ENCODE measurements around the gene SLC10A1.

Gene SLC10A1

GRCh38 chr14:69803753-69804152, 6.7 kb upstream of the SLC10A1 start:
- no peak overlapping the region for H3K4me3 ChIP-seq (ENCODE audit: low read depth, low read length)
- TF ChIP-seq CTCF (IDR thresholded peaks at IDR 0.05; ENCODE audit: low read depth, low read length, missing control alignments): no peak
- in situ Hi-C loops (cut with HindIII; ENCODE audit: low sequenced_read_pairs): loop anchor here (25.0 kb wide), 1 partner anchor 234 kb away; no protein-coding TSS in a partner anchor
- no peak for DNase-seq (ENCODE audit: low read depth)

DNA sequence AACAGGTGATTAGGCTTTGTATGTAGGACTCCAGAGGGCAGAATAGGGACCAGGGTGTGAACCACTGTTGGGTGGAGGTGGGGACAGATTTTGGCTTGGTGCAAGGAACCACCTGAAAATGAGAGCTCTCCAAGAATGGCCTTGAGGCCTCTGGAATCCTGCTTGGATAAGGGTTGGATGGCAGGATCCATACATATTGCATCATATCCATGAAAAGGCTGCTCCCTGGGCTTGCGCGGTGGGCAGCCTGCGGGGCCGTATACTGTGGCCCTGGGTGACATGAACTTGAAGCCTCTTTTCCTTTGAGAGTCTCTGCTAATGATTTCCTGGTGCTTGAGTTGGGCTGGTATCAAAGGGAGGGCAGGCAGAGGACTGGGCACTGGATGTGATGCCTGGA, 1.3 kb upstream of the SLC10A1 start:
- in situ Hi-C loops (cut with HindIII; ENCODE audit: low sequenced_read_pairs): no loop called here
- no peak overlapping the region for H3K4me3 ChIP-seq (ENCODE audit: low read depth, low read length)
- TF ChIP-seq CTCF (IDR thresholded peaks at IDR 0.05; ENCODE audit: low read depth, low read length, missing control alignments): no peak
- DNase-seq (ENCODE audit: low read depth): no peak

DNA sequence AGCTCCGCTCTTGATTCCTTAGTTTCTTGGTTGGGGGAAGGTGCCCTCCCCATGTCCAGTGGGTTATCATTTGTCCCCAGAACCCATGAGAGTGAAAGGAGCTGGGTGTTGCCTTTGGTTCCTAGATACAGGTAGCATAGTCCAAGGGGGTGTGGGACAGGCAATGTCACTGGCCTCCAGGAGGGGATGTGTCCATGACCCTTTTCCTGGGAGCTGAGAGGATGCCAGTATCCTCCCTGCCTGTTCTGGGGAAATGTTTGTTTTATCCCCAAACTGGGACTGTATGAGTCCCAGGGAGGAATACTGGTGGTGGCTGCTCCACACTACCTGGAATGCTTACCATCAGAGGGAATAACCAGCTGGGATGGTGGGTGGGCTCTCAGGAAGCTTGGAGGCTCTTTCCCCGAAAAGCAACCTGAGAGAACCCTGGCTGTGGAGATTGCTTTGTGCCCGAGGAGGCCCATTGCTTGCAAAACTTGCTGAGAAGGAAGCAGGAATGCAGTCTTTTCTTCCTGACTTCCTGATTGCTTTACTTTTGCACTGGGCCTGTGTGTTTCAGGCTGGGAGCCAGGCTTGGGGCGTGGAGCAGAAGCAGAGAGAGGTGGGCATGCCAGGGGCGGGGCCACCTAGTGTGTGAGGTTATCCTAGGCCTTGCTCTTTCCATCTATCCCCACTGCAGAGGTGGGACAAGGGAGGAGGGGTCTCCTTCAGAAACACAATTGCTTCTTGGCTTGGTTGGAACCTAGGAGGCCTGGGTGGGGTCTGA, 715 bp upstream of the SLC10A1 start:
- no peak overlapping the region for H3K4me3 ChIP-seq (ENCODE audit: low read depth, low read length)
- in situ Hi-C loops (cut with HindIII; ENCODE audit: low sequenced_read_pairs): no loop called here
- no peak for TF ChIP-seq CTCF (IDR thresholded peaks at IDR 0.05; ENCODE audit: low read depth, low read length, missing control alignments)
- DNase-seq (ENCODE audit: low read depth): no peak

GRCh38 chr14:69795691-69796090, 1.4 kb downstream of the SLC10A1 start:
- no peak overlapping the region for H3K4me3 ChIP-seq (ENCODE audit: low read depth, low read length)
- DNase-seq (ENCODE audit: low read depth): no peak
- in situ Hi-C loops (cut with HindIII; ENCODE audit: low sequenced_read_pairs): no loop called here
- no peak for TF ChIP-seq CTCF (IDR thresholded peaks at IDR 0.05; ENCODE audit: low read depth, low read length, missing control alignments)

DNA sequence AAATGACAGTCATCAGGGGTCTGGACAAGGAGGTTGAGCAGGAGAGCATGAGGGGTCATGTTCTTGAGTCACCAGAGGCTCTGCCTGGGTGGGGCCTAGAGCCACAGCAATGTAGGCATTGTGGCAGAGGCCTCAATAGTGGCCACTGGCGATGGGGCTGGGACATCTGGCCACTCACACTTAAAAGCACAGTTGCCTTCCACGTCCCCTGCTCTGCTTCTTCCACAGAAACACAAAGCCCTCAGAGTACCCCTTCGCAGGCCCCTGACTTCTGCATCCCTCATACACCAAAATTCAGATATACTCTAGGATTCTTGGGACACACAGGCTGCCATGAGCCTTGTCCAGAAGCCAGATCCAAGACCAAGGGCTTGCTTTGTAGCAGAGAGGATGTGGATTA, 2.2 kb downstream of the SLC10A1 start:
- H3K4me3 ChIP-seq (ENCODE audit: low read depth, low read length): no peak overlapping the region
- in situ Hi-C loops (cut with HindIII; ENCODE audit: low sequenced_read_pairs): no loop called here
- DNase-seq (ENCODE audit: low read depth): no peak
- no peak for TF ChIP-seq CTCF (IDR thresholded peaks at IDR 0.05; ENCODE audit: low read depth, low read length, missing control alignments)

GRCh38 chr14:69792887-69793421, 4.1 kb downstream of the SLC10A1 start:
- no peak for TF ChIP-seq CTCF (IDR thresholded peaks at IDR 0.05; ENCODE audit: low read depth, low read length, missing control alignments)
- H3K4me3 ChIP-seq (ENCODE audit: low read depth, low read length): no peak overlapping the region
- in situ Hi-C loops (cut with HindIII; ENCODE audit: low sequenced_read_pairs): no loop called here
- DNase-seq (ENCODE audit: low read depth): no peak
